ENCODE data around the gene PPP4R3A.
"Not testable (repeated sequence)": the region's sequence is repeated elsewhere in the genome, so short reads cannot be mapped to it uniquely, and the experiment has no call there.

Gene PPP4R3A

DNA sequence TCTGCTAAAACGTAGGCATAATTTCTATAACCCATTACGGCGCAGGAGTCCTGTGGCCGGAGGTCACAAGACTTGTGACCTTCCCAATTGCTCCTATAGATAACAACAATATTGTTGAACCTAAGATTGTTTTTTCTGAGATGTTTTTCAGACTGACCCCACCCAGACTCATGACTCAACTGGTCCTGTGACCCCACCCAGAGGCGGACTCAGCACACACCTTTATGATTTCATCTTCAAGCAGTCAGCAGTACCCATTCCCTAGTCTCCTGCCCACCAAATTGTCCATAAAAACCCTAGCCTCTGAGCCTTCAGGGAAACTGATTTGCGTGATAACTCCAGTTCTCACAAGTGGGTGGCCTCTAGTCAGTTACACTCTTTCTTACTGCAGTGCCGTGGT is 5.9 kb upstream of the PPP4R3A start:
- ATAC-seq (no peak), DNase-seq (no peak)
- no peak overlapping the region for H3K27ac Mint-ChIP-seq
- no peaks in the 10 kb centered on the region for H3K27me3 Mint-ChIP-seq
- H3K9me3 Mint-ChIP-seq, result peaks cover 0 to 5% of the 10 kb centered on the region in 2 donors
- no peak overlapping the region for H3K4me3 Mint-ChIP-seq
- peaks cover 3% of the 10 kb centered on the region for H3K4me1 Mint-ChIP-seq

DNA sequence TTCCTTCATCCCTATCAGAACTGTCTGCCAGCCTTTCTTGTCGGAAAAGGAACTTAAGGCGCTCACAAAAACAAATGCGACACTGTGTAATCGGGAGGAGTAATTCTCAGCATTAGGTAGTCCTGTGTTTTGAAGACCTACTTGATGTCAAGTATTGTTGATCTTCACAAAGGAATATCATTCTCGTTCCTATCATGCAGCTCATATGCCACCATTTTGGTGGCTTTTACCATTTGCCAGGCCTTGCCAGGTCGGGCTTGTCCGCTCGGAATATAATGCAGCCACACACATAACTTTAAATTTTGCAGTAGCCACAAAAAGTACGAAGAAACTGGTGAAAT is 903 bp upstream of the PPP4R3A start:
- H3K9me3 Mint-ChIP-seq, result no peaks in the 10 kb centered on the region
- peak overlapping the region; percentile 100 for H3K27ac Mint-ChIP-seq
- DNase-seq (no peak), ATAC-seq (no peak)
- no peaks in the 10 kb centered on the region for H3K27me3 Mint-ChIP-seq
- H3K4me1 Mint-ChIP-seq, result peaks cover 15% of the 10 kb centered on the region
- H3K4me3 Mint-ChIP-seq, result peak overlapping the region; percentile 95 to 99

DNA sequence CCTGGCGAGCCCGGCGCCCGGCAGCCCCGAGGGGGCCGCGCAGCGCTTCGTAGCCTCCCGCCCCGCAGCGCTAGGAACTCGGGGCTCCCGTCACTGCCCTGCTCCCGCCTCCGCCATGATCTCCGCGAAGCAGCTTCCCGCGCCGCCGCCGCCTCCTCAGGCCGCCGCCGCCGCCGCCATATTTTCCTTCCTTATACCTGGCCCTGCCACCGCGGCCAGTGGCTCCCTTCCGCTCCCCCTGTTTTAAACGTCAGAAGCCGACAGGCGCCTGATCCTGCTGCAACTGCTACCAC is 286 bp downstream of the PPP4R3A start:
- H3K27ac Mint-ChIP-seq, result peak overlapping the region; percentile 100
- ATAC-seq (peak; percentile 40), DNase-seq (no peak)
- H3K4me3 Mint-ChIP-seq, result peak overlapping the region; percentile 95 to 99
- peaks cover 27% of the 10 kb centered on the region for H3K4me1 Mint-ChIP-seq
- no peaks in the 10 kb centered on the region for H3K27me3 Mint-ChIP-seq
- no peaks in the 10 kb centered on the region for H3K9me3 Mint-ChIP-seq

DNA sequence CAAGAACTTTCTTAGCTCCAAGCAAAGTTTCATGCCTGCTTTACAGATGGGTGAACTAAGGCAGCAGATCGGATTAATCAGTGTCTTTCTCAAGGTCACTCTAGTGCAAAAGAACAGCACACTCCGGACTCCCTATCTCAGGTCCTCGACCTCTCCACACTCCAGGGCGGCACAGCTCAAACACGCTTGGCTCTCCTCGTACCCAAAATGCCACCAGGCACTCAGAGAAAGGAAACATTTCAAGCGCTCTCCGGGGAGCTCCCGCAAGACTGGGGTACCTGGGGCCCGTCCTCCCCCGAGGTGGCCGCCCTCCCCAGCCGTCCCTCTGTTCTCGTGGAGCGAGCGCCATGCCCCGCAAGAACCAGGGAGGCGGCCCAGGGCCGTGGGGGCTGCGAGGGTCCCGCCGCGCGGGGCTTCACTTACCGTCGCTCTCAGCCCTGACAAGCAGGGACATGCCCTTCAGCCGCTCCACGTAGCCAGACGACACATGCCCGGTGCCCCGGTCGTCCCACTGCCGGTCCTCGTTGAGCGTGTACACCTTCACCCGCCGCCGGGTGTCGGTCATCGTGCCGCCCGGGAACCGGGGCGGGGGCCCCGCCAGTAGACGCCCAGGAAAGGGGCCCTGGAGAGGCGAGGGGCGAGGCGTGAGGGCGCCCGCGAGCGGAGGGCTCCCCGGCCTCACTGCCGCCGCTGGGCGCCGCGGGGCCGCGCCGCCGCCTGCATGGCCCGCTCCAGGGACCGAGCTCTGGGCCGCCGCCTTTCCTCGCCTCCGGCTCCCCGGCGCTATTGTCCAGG is 830 bp downstream of the PPP4R3A start:
- peaks cover 32% of the 10 kb centered on the region for H3K4me1 Mint-ChIP-seq
- peak; percentile 14 for ATAC-seq
- DNase-seq, result peak; percentile 55 to 63
- peak overlapping the region; percentile 95 for H3K27ac Mint-ChIP-seq
- no peaks in the 10 kb centered on the region for H3K9me3 Mint-ChIP-seq
- H3K4me3 Mint-ChIP-seq, result peak overlapping the region; percentile 95 to 99
- H3K27me3 Mint-ChIP-seq, result no peaks in the 10 kb centered on the region

- H3K27me3 Mint-ChIP-seq, result no peaks in the 10 kb centered on the region
- ATAC-seq (no peak), DNase-seq (no peak)
- H3K4me1 Mint-ChIP-seq, result peaks cover 41% of the 10 kb centered on the region
- H3K9me3 Mint-ChIP-seq, result no peaks in the 10 kb centered on the region
- peak overlapping the region; percentile 88 to 96 for H3K4me3 Mint-ChIP-seq
- peak overlapping the region; percentile 95 for H3K27ac Mint-ChIP-seq
Measured at GRCh38 chr14:91508105-91508504, 2.0 kb downstream of the PPP4R3A start.

GRCh38 chr14:91506226-91506625 is 3.9 kb downstream of the PPP4R3A start:
- no peaks in the 10 kb centered on the region for H3K9me3 Mint-ChIP-seq
- H3K4me1 Mint-ChIP-seq, result peaks cover 57% of the 10 kb centered on the region
- peak overlapping the region in 1 of 2 donors; percentile 54 for H3K27ac Mint-ChIP-seq
- H3K27me3 Mint-ChIP-seq, result no peaks in the 10 kb centered on the region
- ATAC-seq (no peak), DNase-seq (no peak)
- H3K4me3 Mint-ChIP-seq, result peak overlapping the region; percentile 51 to 62

GRCh38 chr14:91503000-91503504 is 7.1 kb downstream of the PPP4R3A start:
- Mint-ChIP-seq H3K27me3 (no peaks in the 10 kb centered on the region), H3K9me3 (no peaks in the 10 kb centered on the region), H3K4me1 (peaks cover 71% of the 10 kb centered on the region), H3K4me3 (no peak overlapping the region), H3K27ac (peak overlapping the region in 1 of 2 donors; percentile 12)
- ATAC-seq (no peak), DNase-seq (no peak)

DNA sequence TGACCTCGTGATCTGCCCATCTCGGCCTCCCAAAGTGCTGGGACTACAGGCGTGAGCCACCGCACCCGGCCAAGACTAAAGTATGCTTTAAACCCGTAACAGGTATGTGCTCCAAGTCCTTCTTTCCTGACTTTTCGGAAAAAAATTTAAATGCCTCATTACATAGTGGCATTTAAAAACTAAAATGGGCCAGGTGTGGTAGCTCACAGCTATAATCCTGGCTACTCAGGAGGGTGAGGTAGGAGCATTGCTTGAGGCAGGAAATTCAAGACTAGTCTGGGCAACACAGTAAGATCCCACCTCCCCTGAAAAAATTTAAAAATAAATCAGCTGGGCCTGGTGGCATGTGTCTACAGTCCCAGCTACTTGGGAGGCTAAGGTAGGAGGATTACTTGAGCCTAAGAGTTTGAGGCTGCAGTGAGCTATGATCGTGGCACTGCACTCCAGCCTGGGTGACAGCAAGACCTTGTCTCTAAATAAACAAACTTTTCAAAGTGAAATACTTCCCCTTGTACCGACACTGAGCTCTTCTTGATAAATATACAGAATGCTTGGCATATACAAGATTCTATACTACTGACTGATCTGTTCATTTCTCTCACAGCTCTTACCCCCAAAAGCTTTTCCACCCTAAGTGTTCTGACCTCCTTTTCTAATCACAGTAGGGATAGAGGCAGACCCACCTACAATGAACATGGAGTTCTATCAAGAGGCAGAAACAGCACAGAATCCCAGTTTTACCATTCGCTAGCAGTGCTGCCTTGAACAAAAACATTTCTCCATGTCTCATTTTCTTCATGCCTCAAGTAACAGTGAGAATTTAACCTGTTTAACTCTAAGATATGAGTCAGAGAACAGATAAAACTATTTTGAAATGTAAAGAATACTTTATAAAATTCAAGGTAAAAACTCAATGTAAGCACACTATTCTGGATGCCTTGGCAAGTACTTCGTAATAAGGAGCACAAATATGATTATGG is 7.9 kb downstream of the PPP4R3A start:
- Mint-ChIP-seq H3K27me3 (no peaks in the 10 kb centered on the region), H3K4me3 (peak overlapping the region in 1 of 2 donors; percentile 1), H3K4me1 (peaks cover 79% of the 10 kb centered on the region), H3K9me3 (no peaks in the 10 kb centered on the region), H3K27ac (no peak overlapping the region)
- DNase-seq, result no peak
- no peak for ATAC-seq

DNA sequence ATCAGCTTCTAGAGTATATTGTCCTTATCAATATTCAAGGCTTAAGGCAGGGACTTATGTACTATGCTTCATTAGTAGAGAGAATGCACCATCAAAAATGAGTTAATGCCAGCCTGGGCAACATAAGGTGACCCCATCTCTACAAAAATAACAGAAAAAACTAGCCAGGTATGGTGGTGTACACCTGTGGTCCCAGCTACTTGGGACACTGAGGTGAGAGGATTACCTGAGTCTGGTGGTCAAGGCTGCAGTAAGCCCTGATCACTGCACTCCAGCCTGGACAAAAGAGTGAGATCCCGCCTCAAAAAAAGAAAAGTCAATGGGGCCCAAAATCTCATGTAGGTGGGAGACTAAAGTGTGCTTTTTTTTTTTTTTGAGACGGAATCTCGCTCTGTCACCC is 8.8 kb downstream of the PPP4R3A start:
- no peak overlapping the region for H3K27ac Mint-ChIP-seq
- DNase-seq (no peak), ATAC-seq (no peak)
- no peaks in the 10 kb centered on the region for H3K27me3 Mint-ChIP-seq
- peaks cover 81% of the 10 kb centered on the region for H3K4me1 Mint-ChIP-seq
- no peaks in the 10 kb centered on the region for H3K9me3 Mint-ChIP-seq
- H3K4me3 Mint-ChIP-seq, result peak overlapping the region in 1 of 2 donors; percentile 10

DNA sequence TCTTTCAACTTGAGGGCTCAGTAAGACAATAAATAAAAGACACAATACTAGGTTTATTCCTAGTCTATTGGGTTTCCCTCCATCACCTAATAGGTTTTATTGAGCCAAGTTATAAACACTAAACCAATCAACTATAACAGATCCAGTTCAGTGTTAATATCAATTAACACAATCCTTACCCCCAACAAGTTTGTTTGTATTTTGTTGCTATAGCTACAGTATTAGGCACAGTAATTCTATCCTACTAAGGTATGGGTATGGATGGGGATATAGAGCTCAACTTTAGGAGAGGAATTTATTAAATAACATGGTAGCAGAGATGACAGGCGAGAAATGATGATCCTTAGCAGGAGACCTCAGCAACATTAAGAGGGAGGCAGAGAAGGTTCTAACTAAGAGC is 13.3 kb downstream of the PPP4R3A start:
- H3K4me3 Mint-ChIP-seq, result peak overlapping the region in 1 of 2 donors; percentile 47
- H3K9me3 Mint-ChIP-seq, result no peaks in the 10 kb centered on the region
- no peak overlapping the region for H3K27ac Mint-ChIP-seq
- H3K27me3 Mint-ChIP-seq, result no peaks in the 10 kb centered on the region
- DNase-seq (no peak), ATAC-seq (no peak)
- peaks cover 84% of the 10 kb centered on the region for H3K4me1 Mint-ChIP-seq

DNA sequence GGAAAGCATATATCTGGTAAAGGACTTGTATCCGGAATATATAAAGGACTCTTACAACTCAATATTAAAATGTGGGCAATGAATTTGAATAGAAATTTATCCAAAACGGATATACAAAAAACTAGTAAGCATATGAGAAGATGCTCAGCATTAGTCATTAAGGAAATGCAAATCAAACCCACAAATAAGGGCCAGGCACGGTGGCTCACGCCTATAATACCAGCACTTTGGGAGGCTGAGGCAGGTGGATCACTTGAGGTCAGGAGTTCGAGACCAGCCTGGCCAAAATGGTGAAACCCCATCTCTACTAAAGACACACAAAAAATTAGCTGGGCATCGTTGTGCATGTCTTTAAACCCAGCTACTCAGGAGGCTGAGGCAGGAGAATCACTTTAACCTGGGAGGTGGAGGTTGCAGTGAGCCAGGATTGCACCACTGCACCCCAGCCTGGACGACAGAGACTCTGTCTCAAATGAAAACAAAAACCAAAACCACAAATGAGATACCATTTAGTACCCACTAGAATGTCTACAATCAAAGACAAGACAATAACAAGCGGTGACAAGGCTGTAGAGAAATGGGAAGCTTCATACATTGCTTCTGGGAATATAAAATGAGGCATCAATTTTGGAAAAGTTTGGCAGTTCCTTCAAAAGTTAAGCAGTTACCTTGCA is 15.6 kb downstream of the PPP4R3A start:
- H3K4me1 Mint-ChIP-seq, result peaks cover 71% of the 10 kb centered on the region
- H3K9me3 Mint-ChIP-seq, H3K27me3 Mint-ChIP-seq, H3K27ac Mint-ChIP-seq: not testable (repeated sequence)
- peak; percentile 93 for ATAC-seq
- peak in 1 of 2 donors; percentile 38 for DNase-seq
- H3K4me3 Mint-ChIP-seq, result peak overlapping the region; percentile 44 to 56

- Mint-ChIP-seq H3K4me3 (no peak overlapping the region), H3K27me3 (no peaks in the 10 kb centered on the region), H3K9me3 (no peaks in the 10 kb centered on the region), H3K4me1 (peaks cover 67% of the 10 kb centered on the region), H3K27ac (no peak overlapping the region)
- no peak for ATAC-seq
- DNase-seq, result no peak
Measured at GRCh38 chr14:91493169-91493568, 16.9 kb downstream of the PPP4R3A start.

- Mint-ChIP-seq H3K4me1 (peaks cover 61% of the 10 kb centered on the region), H3K27ac (peak overlapping the region; percentile 1 to 78), H3K27me3 (no peaks in the 10 kb centered on the region), H3K4me3 (no peak overlapping the region), H3K9me3 (no peaks in the 10 kb centered on the region)
- ATAC-seq (peak; percentile 74), DNase-seq (no peak)
Measured at GRCh38 chr14:91484744-91485143, 25.4 kb downstream of the PPP4R3A start.

GRCh38 chr14:91484186-91484585 is 25.9 kb downstream of the PPP4R3A start:
- H3K4me1 Mint-ChIP-seq, result peaks cover 60% of the 10 kb centered on the region
- DNase-seq (no peak), ATAC-seq (no peak)
- peak overlapping the region in 1 of 2 donors; percentile 19 for H3K27ac Mint-ChIP-seq
- H3K9me3 Mint-ChIP-seq, result no peaks in the 10 kb centered on the region
- no peaks in the 10 kb centered on the region for H3K27me3 Mint-ChIP-seq
- H3K4me3 Mint-ChIP-seq, result no peak overlapping the region

DNA sequence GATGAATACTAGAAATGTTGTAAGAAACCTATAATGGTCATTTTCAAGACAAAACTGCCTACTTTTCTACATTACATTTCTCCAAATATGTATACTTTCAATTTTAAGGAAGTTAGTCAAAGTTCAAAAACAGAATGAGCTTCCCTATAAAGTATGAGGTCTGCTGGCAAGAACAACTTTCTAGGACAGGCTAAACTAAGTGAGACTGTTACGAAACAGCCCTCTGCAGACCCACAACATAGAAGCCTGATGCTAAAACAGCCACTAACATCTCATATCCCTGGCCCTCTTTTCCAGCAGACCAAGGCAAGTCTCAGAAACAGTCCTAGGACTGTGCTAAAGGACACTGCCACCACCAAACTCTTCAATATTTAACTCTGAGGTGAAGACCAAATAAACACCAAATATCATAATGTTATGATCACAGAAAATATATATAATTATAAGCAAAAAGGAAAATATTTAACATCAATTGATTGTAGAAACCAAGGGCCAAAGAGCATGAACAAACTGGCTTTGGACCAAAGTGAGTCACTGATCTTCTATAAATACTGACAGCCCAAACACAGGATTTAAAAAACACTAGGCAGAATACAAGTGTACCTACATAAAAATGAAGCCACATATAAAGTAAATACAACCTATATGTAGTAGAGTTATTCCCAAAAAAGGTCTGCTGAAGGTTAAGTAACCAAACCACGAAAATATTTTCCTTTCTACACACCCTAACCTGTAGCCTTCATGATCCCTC is 27.7 kb downstream of the PPP4R3A start:
- Mint-ChIP-seq H3K27ac (no peak overlapping the region), H3K4me1 (peaks cover 69% of the 10 kb centered on the region), H3K9me3 (no peaks in the 10 kb centered on the region), H3K4me3 (no peak overlapping the region), H3K27me3 (no peaks in the 10 kb centered on the region)
- ATAC-seq, result no peak
- no peak for DNase-seq
